GM12878 (cell line): ENCODE measurements around the gene SPDYE17. TPM values are rescaled to one million over a fixed set of nuclear protein-coding genes. Genes with fewer than 3 reads are reported as not detected.
"Not testable (repeated sequence)": the region's sequence is repeated elsewhere in the genome, so short reads cannot be mapped to it uniquely, and the experiment has no call there.

Experiments
- ATAC-seq: fragments of 200-7000 bp; cut with Tn5 transposase; 3 replicates; pipeline ENCODE4 v1.9.1; 2020; ENCODE audit warnings: mild to moderate bottlenecking, moderate library complexity
- BruUV-seq: library from RNA; stranded (reverse); fragments of 400-500 nt; replicated peaks from 2 replicates; lab custom pipeline; 2021; lab: Mats Ljungman, UMichigan
- CTCF ChIA-PET: fragments of 300-600 bp; sonication (Branson Sonifier 250); formaldehyde crosslinking; extraction: SDS; loops from one replicate; lab custom pipeline; 2021; ENCODE audit warnings: inconsistent platforms; lab: Yijun Ruan, JAX
- POLR2A ChIA-PET: fragments of 350-600 bp; formaldehyde crosslinking; extraction: SDS; loops from one replicate; lab custom pipeline; 2021; ENCODE audit warnings: inconsistent platforms; lab: Charles Lee
- RAD21 ChIA-PET: fragments of 300-600 bp; sonication (Branson Sonifier 250); formaldehyde crosslinking; loops from one replicate; lab custom pipeline; 2023; ENCODE audit warnings: antibody characterized with exemption; ENCODE audit not compliant: unreplicated experiment; lab: Charles Lee
- SMC1A ChIA-PET: fragments of 300-600 bp; sonication (Branson Sonifier 250); formaldehyde crosslinking; loops from one replicate; lab custom pipeline; 2023; ENCODE audit not compliant: unreplicated experiment, uncharacterized antibody; lab: Charles Lee
- DNase-seq: peaks from one replicate; pipeline ENCODE4 v3.0.0-alpha.2; 2011; ENCODE audit warnings: low read depth, low spot score
- FAIRE-seq: peaks from 3 replicates; lab custom pipeline; 2011; peaks lifted over from hg19 to GRCh38; lab: Jason Lieb, UNC
- H2AFZ ChIP-seq: 2 replicates; pipeline ENCODE4 v1.6.0; 2011; ENCODE audit warnings: low read depth, low read length, control low read depth; ENCODE audit not compliant: control insufficient read depth
- H3K27ac ChIP-seq: 2 replicates; pipeline ENCODE4 v1.5.1; 2011; ENCODE audit warnings: control low read depth; ENCODE audit not compliant: control insufficient read depth, insufficient read depth
- H3K27me3 ChIP-seq, 2 experiments: replicated peaks in 1 of 2; 2 replicates each; pipeline versions ENCODE4 v1.6.0 to v1.6.1; 2011; ENCODE audit warnings: low read length in 1 of 2; ENCODE audit not compliant: control insufficient read depth in 2 of 2, insufficient read depth in 2 of 2
- H3K36me3 ChIP-seq, 2 experiments: 2 replicates each; pipeline ENCODE4 v1.5.1; 2011; ENCODE audit warnings: low read length in 1 of 2; ENCODE audit not compliant: control insufficient read depth in 2 of 2, insufficient read depth in 2 of 2
- H3K4me1 ChIP-seq: 2 replicates; pipeline ENCODE4 v1.6.1; 2011; ENCODE audit warnings: mild to moderate bottlenecking, low read length, moderate library complexity, mixed read lengths; ENCODE audit not compliant: control insufficient read depth, insufficient read depth
- H3K4me2 ChIP-seq: 2 replicates; pipeline ENCODE4 v1.6.0; 2011; ENCODE audit warnings: control low read depth; ENCODE audit not compliant: control insufficient read depth, insufficient read depth
- H3K4me3 ChIP-seq: fragments of 200-600 bp; sonication (generic); 2 replicates; pipeline ENCODE4 v1.5.1; 2016
- H3K79me2 ChIP-seq: 2 replicates; pipeline ENCODE4 v1.6.0; 2011; ENCODE audit warnings: low read length; ENCODE audit not compliant: control insufficient read depth, insufficient read depth
- H3K9ac ChIP-seq: 2 replicates; pipeline ENCODE4 v1.8.0; 2011; ENCODE audit warnings: low read length, control low read depth, mixed read lengths; ENCODE audit not compliant: control insufficient read depth, insufficient read depth
- H3K9me3 ChIP-seq: replicated peaks from 3 replicates; pipeline ENCODE4 v1.5.1; 2011; ENCODE audit warnings: mild to moderate bottlenecking, low read length; ENCODE audit not compliant: control insufficient read depth, insufficient read depth
- H4K20me1 ChIP-seq: 2 replicates; pipeline ENCODE4 v1.6.0; 2011; ENCODE audit not compliant: control insufficient read depth, insufficient read depth
- WGBS: methylation state at CpG from one replicate; pipeline ENCODE4 v1.1.6; 2016; ENCODE audit warnings: low lambda C conversion rate; ENCODE audit not compliant: insufficient replicate concordance, insufficient coverage; ENCODE audit errors: missing lambda C conversion rate; 5-methylcytosine and 5-hydroxymethylcytosine counted together
- in situ Hi-C: fragments of 300-500 bp; cut with MboI; formaldehyde crosslinking; loops from 9 replicates; pipeline ENCODE4 v1.14.3; 2018; ENCODE audit warnings: mixed read lengths
- intact Hi-C: fragments of 100-400 bp; cut with micrococcal nuclease; formaldehyde crosslinking; loops from one replicate; pipeline ENCODE4 v1.14.2; 2022; ENCODE audit not compliant: unreplicated experiment
- polyA plus RNA-seq, 11 experiments: library from polyadenylated mRNA; depleted of rRNA in 4 of 11; unstranded in 6 of 11; stranded (reverse) in 5 of 11; fragments of >200 nt; fragmentation: Nextera tagmentation in 4 of 11; fragmentation: Illumina TruSeq in 1 of 11; extraction: Ambion mirVana in 4 of 11; extraction: Trizol in 1 of 11; gene quantifications; 1 replicate in 1 of 11; 2 replicates in 10 of 11; pipeline versions ENCODE4 v1.2.1 to v1.2.3, GENCODE V29; 2011 to 2016; ENCODE audit warnings: inconsistent platforms in 2 of 11, missing spikeins in 2 of 11, low read depth in 1 of 11
- total RNA-seq, 4 experiments: library from RNA; depleted of rRNA in 3 of 4; stranded (reverse); fragments of >200 nt in 3 of 4; fragmentation: Illumina TruSeq in 1 of 4; extraction: Trizol in 1 of 4; gene quantifications; 2 replicates each; pipeline versions ENCODE4 v1.2.1 to v1.2.3, GENCODE V29; 2013 to 2021

Gene SPDYE17
- total and polyA plus RNA-seq, 10 of the 15 experiments (the other 5 are each of a cell fraction or from before 2014, with no cell fraction given) = not detected

GRCh38 chr7:77079112-77079511 lies 47.0 kb upstream of the SPDYE17 start:
- H3K4me3 ChIP-seq, H3K27ac ChIP-seq, H3K79me2 ChIP-seq, BruUV-seq, SMC1A ChIA-PET, H3K4me1 ChIP-seq, H3K9ac ChIP-seq, POLR2A ChIA-PET, H3K4me2 ChIP-seq, H4K20me1 ChIP-seq, FAIRE-seq, intact Hi-C loops, H2AFZ ChIP-seq, RAD21 ChIA-PET, in situ Hi-C loops, H3K9me3 ChIP-seq, ATAC-seq, H3K27me3 ChIP-seq, DNase-seq, H3K36me3 ChIP-seq, CTCF ChIA-PET: not testable (repeated sequence)

- H3K27me3 ChIP-seq, intact Hi-C loops, H2AFZ ChIP-seq, H3K4me2 ChIP-seq, H3K27ac ChIP-seq, BruUV-seq, ATAC-seq, H3K9me3 ChIP-seq, H3K4me3 ChIP-seq, H3K9ac ChIP-seq, in situ Hi-C loops, RAD21 ChIA-PET, CTCF ChIA-PET, H3K36me3 ChIP-seq, H4K20me1 ChIP-seq, FAIRE-seq, DNase-seq, H3K79me2 ChIP-seq, H3K4me1 ChIP-seq, POLR2A ChIA-PET: not testable (repeated sequence)
- WGBS = 98% methylated on average over 3 of the region's 5 CpGs
- SMC1A ChIA-PET = interaction anchor here (0.6 kb wide), 1 partner anchor 844 kb away, joined by 3 read pairs; no protein-coding TSS in a partner anchor
Measured at GRCh38 chr7:77077060-77077459, 44.9 kb upstream of the SPDYE17 start.

- H3K9ac ChIP-seq, DNase-seq, intact Hi-C loops, H3K36me3 ChIP-seq, H3K27ac ChIP-seq, H3K79me2 ChIP-seq, RAD21 ChIA-PET, CTCF ChIA-PET, H3K27me3 ChIP-seq, H3K4me1 ChIP-seq, H3K4me3 ChIP-seq, SMC1A ChIA-PET, H3K4me2 ChIP-seq, BruUV-seq, ATAC-seq, H2AFZ ChIP-seq, H4K20me1 ChIP-seq, in situ Hi-C loops, H3K9me3 ChIP-seq: not testable (repeated sequence)
- WGBS = 88% methylated on average over 4 of the region's 6 CpGs
- peak; percentile 49 for FAIRE-seq
- POLR2A ChIA-PET = interaction anchor here (0.6 kb wide), 1 partner anchor 386 kb away, joined by 3 read pairs; no protein-coding TSS in a partner anchor
Measured at GRCh38 chr7:77074786-77075396, 42.7 kb upstream of the SPDYE17 start.

GRCh38 chr7:77071108-77071507 lies 38.9 kb upstream of the SPDYE17 start:
- in situ Hi-C loops, H4K20me1 ChIP-seq, DNase-seq, ATAC-seq, H3K4me1 ChIP-seq, H3K79me2 ChIP-seq, H3K4me3 ChIP-seq, BruUV-seq, RAD21 ChIA-PET, H3K36me3 ChIP-seq, intact Hi-C loops, SMC1A ChIA-PET, H3K27me3 ChIP-seq, H3K27ac ChIP-seq, H2AFZ ChIP-seq, H3K9ac ChIP-seq, FAIRE-seq, POLR2A ChIA-PET, CTCF ChIA-PET, H3K4me2 ChIP-seq, H3K9me3 ChIP-seq: not testable (repeated sequence)
- 98% methylated on average over 6 of the region's 6 CpGs for WGBS
